Muscle of back (tissue), 11 donors: Measurements from ENCODE around the gene AKAP6. TPM values are rescaled to one million over a fixed set of nuclear protein-coding genes. Genes with fewer than 3 reads are reported as not detected.
A peak's percentile ranks its signal among the peaks of the same experiment; 100 is the strongest.

Experiments used
- DNase-seq, 3 donors: peaks; one replicate each; pipeline versions ENCODE4 v3.0.0 to v3.0.0-alpha.2; 2013
- polyA plus RNA-seq, 10 donors: library from polyadenylated mRNA; unstranded; fragments of 120-200 nt; gene quantifications; one replicate each; pipeline ENCODE4 v1.2.1, GENCODE V29; 2013; ENCODE audit not compliant: insufficient read length in 10 of 10

The AKAP6 gene
- polyA plus RNA-seq, 10 donors: 34.4 to 90.4 (median 55.4) TPM

DNA sequence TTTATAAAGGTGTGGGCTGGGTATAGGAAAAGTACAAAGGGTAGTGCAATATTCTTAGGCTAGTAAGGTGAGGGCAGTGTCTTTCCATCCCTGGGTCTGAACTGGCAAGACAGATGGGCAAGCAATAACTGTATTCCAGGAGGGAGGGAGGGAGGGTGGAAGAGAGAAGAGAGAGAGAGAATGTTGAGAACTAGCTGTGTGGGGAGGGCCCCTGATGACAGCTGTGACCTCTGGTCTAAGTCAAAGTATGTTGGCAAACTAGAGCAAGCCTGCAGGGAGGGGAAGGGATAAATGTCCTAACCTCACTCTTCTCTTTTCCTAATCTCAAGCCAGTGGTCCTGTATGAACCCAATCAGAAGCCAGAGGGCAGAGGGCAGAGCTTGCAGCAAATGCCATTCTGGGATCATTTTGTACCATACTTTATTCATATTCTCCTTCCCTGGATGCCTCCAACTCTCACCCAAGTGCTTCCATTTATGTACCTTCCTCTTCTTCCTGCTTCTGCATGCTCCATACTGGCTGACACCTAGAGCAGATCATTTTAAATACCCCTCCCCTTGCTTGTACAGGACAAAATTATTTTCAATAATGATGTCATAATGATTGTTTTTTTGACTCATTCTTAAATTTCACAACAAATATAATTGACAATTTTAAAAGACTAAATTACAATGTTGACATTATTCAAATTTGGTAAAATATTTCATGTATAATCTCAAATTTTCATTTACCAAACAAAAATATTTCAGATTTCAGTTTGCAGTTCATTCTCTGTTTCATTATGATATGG, 75.9 kb downstream of the AKAP6 start:
- DNase-seq: peak; percentile 8 to 26 (median 23)

DNA sequence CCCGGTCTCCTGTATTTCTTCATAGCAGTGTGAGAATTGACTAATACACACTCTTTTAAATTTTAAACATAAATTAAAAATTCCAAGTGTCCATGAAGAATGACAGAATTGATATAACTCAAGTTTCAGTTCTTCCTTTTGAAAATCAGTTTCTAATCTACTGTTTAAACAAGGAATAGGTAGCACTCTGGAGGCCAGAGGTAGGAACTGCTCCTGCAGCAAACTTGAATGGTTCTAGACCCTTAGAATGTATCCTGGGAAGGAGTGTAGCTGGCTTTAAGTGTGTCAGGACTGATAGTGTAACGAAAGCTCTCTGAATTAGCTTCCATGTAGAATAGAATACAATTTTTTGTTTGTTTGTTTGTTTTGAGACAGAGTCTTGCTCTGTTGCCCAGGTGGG, 76.8 kb downstream of the AKAP6 start:
- DNase-seq: no peak

DNA sequence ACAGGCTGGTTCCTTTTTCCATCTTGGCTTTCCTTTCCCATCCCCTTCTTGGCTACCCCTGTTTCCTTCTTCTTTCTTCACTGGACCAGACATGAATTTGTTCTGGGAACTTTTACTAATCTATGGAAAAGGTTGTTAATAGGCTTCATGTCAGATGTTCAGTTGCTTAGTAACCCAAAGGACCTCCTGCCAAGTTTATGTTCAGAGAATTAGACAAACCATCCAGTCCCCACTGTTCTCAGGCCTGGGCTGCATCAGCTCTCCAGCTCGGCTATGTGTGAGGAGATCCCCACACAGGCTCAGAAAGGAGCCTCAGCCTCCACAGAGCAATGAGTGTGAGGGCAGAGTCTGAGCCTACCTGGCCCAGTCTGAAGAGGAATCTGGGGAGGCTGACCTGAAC, 78.0 kb downstream of the AKAP6 start:
- DNase-seq: peak in 2 of 3 donors; percentile 24 to 46

DNA sequence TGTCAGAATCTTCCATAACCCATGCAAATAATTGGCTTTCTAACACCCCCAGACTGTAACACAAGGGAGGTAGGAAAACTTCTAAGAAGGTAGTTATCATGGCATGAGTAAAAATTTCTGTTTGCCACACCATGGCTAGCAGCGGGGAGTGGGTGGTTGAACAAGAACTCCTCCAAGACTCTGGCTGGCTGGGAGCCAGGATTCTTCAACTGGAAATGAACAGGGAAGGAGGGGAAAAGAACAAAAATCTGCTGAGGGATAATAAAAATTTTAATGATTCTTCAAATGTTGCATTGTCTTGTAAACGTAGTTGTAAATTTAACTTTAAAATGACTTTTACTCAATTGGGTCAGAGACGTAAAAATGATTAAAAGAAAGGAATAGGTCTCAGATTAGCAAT, 78.9 kb downstream of the AKAP6 start:
- peak in 2 of 3 donors; percentile 17 to 60 for DNase-seq

DNA sequence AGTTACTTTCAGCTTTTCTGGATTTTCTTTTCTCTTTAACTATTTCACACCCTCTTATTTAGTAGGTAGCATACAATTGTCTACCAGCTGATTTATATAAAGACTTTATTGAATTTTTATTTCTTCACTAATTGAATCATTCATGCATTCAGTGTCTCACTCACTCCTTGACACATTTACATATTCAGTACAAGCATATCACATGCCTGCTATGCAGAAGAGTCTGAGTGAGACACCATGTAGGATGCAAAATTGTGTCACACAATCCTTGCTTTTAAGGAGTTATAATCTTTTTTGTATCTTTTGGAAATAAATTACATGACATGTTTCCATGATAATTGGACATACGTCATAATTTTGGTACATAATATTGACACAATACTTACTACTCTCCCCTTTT, 83.0 kb downstream of the AKAP6 start:
- no peak for DNase-seq

DNA sequence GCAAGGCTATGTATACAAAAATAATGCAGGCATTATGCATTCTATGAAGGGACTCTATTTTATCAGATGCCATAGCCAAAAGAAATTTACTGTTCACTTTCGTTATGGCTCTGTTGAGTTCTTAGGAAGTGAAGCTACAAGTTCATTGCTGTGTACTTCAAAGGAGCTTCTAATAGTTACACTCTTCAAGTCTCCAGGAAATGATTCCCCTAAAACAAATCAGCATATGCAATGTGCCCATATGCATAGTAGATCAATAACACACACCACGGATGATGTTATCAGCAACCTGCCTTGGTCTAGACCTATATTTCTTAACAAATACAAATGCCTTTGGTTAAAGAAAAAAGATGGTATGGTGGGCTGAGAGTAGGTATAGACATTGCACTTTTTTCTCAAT, 83.4 kb downstream of the AKAP6 start:
- no peak for DNase-seq

DNA sequence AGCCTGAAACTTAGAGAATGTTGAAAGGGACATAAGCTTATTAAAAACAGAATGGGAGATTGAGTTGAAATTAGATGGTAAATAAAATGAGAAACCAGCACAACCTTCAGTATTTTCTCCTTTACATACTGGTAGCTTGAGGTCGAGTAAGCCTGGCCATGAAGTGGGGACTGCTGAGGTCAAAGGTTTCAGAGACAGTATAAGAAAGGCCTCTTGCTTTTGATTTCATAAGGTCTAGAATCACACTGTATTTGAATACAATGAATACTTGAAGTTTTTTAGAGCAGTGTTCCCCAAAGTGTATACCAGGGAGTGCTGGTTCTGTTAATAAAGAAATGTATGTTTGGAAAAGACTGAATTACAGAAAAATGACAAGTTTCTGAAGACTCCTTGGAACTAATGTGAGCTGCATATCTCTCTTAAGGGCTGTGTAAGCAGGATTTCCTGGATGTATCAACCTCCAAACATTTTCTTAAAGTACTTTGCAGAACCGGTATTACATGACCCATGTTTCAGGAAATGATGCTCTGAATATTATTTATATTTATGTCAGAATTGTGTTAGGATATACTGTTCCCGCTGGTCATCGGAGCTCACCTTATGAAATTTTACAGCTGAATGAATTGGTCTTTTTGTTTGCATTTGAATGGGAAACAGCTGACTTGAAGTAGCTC, 85.0 kb downstream of the AKAP6 start:
- no peak for DNase-seq

DNA sequence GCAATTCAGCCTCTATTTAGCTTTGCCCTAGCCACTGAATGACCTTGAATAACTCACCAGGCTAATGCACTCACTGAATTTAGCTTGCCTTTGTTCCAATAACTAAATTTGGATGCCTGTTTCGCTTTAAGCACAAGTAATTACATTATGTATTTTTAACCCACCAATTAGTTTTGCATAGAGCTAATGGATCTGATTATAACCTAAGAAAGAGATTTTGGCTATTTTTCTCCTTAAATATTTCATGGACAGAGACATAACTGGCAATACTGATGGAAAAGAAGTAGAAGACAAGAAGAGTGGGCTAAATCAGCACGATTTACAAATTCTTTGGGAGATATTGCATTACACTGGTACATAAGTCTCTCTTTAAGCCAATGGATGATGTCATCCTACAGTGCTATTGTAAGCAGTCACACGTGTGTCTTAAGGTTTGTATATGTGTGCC, 85.7 kb downstream of the AKAP6 start:
- peak in 1 of 3 donors; percentile 14 for DNase-seq

DNA sequence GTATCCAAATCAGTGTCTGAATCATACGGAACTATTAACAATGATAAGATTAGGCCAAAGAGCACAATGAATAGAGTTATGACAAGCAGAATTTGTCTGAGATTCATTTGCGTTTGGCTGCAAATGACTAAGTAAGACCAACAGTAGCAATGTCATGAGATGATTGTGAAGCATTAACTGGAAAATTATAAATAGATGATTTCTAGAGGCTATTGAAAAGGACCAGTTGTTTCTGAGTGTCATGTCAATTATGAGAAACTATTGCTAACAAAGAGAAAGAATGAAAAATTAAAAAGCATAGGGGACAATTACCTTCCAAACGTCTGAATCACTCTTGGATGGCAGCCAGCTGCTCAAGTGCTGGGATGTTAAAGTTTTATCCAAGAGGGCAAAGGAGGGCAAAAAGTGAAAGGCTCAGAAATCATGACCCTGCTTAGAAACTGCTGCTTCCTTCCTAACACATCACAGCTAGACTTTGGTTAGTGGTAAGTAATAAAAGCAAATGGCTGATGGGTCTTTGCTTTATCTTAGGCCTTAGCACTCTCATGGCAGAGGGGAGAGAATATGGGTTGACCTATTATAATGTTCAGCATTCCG, 89.0 kb downstream of the AKAP6 start:
- peak in 1 of 3 donors; percentile 32 for DNase-seq

DNA sequence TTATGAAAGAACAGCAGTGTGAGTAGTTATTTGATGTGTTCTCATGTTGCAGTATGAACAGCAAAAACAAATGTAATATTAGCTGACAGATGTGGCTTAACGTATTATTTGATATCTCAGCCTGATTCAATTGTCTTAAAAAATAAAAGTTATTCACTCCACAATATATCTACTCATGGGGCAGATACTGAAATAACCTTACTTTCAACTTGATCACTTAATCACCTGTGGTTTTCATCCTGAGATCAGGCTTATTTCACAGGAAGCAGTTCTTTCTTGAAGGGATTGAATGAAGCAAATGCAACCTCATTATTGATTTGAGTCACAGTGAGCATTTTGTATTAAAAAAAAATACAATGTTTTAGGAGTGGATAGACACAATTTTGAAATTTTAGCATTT, 90.3 kb downstream of the AKAP6 start:
- DNase-seq: no peak

DNA sequence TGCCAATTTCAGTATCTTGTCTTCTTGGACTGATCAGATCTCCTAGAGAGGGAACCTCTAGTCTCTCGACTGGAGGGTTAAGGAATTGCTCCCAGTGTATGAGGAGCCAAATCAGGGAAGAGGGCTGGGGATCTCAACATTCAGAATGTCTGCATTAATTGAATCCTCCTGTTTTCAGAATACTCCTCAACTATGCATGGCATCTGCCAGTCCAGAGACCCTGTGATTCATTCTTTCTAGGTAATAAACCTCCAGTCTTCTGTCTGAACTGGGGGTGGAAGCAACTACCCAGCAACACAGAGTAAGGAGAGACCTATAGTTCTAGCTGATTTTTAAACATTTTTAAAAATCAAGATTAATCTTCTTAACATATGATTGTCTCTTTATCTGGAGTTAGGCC, 92.7 kb downstream of the AKAP6 start:
- DNase-seq: no peak

DNA sequence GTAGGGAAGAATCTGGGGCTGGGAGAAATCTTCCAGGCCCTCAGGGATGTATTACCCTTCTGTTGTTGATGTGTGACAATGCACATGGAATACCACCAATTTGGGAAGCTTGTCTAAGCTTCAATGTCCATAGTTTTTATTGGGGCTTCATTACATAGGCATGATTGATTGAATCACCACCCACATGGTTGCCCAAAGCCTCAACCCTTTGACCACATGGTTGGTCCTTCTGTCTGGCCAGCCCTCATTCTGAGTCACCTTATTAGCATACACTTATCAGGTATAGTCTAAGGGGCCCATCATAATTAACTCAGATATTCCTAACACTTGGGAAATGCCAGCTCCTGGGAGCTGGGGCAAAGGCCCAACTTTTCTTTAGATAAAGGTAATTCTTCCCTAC, 93.3 kb downstream of the AKAP6 start:
- no peak for DNase-seq

DNA sequence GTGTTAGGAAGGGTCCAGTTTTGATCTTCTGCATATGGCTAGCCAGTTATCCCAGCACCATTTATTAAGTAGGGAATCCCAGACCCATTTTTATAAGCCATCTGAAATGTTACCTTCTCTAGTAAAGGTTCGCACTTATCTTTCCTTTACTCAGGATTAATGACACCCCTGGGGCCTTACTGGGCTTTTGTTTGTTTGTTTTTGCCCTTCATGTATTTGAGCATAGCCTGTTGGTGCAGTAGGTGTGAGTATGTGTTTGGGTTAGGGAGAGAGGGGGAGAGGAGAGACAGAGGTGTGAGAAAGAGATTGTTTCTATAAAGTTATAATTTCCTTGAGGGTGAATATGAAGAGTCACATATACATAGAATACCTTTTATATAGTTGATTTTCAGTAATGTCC, 96.9 kb downstream of the AKAP6 start:
- DNase-seq: no peak

DNA sequence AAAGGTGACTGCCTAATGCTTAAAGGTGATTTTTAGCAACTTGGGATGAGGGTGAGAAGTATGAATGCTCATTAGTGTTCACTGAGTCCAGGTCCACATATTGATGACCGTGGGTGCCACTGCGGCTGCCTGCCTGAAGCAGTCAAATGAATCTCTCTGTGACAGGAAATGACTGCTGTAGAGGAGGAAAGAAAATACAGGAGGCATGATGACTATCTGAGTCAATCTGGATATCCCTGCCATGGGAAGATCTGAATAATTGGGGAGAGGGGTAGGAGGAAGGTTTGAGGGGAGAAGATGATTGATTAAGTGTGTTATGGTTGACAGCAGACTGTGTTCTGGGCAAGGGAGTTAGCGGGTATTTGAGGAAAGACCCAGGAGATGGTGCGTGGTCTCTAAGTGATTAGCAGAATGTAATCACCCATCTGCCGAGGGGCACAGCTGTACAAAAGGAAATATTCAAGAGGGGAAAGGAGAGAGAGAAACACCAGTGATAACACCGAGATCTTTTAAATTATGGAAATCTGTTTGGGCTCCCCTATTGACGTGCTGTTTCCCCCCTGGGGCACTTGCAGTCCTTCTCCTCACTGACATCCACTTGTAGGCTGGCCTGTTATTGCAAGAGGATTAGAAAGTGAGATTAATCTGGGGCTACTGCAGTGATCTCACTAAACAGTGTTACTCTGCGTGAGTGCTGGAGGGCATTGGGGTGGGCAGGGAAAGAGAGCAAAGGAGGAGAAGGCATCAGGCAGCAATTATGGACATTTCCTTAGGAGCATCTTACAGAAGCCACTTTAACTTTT, 97.7 kb downstream of the AKAP6 start:
- DNase-seq: peak in 1 of 3 donors; percentile 7

DNA sequence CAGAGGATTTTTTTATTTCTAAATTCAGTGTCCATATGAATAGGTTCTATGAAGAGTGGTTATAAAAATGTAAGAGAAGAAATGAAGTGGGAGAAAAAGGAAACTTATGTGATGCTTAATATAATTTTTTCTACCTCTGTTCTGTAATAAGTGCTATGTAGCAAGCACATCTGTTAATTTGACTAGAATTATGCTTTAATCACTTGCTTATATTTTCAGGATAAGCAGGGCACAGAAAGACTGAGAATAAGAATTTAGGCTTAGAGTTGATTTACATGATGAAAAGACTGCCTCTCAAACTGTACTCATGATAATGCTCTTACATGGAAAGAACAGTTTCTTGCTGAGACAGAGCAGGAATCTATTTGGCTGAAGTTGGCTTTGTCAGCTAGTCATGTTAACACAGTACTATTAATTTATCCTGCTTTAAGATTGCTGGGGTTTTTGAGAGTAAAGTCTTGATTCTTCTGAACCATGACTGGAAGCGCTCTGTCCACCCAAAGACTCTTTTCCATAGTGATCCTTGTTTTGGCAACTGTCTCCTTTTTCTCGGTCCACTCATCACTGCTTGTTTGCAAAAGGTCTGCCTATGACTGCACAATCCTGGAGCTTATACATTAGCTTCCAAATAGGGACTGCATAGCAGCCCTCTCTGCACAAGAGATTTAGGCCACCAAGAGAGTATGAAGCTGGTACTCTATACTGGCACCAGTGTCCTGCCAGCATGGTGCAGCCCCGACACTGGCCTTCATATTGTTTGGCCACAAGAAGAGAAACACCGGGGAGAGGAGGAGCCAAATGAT, 98.8 kb downstream of the AKAP6 start:
- no peak for DNase-seq

DNA sequence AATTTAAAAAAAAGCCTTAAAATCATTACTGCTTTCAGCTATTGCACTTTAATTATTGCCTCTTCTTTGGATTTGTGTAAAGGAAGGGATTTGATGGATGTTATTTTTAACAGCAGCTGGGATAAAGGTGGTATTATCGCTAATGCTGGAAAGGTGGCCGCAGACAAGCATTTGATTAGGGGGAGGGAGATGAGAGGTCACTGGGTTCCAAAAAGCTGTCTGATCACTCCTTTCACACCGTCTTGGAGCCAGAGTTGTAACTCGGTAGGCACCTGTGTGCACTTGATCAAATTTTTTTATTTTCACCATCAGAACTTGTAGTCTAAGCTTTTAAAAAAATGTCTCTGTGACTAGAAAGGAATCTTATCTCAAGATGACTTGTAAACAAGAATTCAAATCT, 99.8 kb downstream of the AKAP6 start:
- DNase-seq: no peak

DNA sequence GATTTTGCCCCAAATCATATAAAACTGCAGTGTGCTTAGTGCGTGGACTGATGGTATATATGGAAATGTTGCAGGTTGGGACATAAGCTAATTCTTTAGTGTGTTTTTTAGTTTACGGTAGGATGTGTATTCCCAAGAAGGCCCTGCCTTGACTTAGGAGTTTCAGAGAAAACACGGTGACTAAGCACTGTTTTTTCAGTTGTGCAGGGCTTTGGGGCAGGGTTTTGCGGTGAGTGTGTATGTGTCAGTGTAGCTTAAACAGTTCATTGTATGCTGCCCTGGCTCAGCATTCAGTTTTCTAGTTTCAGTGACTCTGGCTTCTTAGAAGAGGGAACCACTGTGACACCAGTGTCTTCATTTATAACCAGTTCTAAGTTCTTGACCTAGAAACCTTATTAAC, 101.2 kb downstream of the AKAP6 start:
- DNase-seq: no peak

DNA sequence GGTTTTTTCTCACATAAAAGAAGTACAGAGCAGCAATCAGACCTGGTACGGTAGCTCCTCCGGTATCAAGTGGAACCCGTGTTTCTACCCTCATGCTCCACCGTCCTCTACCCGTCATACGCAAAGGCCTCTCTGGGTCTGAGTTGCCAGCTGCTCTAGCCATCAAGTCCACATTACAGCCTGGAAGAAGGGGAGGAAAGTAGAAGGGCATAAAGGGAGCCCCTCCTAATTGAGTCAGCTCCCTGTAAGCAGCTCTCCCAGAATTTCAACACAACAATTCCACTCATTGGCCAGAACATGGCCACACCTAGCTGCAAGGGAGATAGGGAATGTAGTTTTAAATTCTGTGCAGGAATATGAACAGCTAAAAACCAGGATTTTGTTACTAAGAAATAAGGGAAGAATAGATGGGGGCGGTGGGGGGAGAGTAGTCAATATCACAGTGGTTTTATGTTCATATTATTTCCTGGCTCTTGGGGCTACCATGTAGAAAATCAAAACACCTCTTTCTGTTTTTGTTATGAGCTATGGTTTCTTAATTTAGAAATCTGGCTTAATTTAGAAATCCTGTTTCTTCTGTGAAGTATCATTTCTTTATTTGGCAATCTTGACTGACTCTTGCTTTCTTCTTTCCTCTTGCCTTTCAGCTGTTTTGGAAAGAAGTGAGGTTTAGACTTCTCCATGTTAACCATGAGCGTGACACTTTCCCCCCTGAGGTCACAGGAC, 103.9 kb downstream of the AKAP6 start:
- no peak for DNase-seq

DNA sequence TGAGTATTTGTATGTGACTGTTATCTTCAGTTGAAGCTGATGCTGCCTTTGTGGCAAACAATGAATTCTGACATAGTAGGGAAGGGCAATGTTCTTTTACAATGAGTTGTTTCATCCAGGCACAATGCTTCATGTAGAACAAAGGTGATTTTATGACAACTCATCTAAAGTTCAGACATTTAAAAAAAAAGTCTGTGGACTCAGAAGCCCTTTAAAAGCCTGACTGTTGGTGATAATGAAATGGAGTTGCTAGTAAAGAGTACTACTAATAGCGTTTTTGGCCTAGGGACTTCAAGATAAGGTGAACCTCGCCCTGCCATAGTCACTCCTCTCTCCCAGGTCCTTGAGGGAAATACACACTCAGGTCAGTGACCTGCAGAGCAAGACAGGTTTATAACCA, 105.1 kb downstream of the AKAP6 start:
- DNase-seq: no peak

DNA sequence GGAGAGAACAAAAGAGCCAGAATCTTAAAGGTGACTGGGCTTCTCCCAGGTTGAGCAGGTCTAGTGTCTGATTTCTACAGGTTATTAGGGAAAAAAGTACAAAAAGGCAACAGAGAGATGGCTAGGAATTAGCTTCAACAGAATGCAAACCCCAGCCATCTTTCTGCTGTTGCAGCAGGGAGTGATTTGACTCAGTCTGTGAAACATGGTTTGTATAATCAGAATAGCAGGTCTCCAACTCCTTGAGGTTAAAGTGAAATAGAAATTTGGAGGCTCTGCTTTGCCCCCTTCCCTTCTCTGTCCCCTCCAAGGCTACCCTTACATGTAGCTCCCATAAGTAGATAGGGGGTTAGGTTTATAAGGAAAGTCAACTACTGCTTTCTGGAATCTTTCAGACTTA, 105.8 kb downstream of the AKAP6 start:
- DNase-seq: no peak

DNA sequence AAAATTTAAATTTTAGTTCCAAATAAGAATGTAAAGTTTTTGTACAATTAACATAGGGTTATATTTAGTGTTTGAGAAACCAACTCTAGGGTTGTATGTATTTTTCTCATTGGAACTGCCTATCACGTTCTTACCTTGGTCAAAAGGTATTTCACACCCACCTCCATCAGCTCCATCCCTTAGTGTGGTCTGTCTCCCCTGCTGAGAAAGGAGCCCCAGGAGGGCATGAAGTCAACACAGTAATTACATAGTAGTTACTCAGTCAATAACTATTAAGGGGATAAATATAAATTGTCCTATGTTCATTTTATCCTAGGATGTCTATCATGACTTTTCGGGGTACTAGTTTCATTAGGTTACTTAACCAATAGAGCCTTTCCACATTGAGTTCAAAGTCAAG, 106.3 kb downstream of the AKAP6 start:
- no peak for DNase-seq
